NCI-H446 (cell line): ENCODE measurements around the gene ACADS.

Source experiments
- DNase-seq, 2 experiments: peaks; one replicate each; lab custom pipeline; 2025; lab: John Stamatoyannopoulos, UW

Gene ACADS

DNA sequence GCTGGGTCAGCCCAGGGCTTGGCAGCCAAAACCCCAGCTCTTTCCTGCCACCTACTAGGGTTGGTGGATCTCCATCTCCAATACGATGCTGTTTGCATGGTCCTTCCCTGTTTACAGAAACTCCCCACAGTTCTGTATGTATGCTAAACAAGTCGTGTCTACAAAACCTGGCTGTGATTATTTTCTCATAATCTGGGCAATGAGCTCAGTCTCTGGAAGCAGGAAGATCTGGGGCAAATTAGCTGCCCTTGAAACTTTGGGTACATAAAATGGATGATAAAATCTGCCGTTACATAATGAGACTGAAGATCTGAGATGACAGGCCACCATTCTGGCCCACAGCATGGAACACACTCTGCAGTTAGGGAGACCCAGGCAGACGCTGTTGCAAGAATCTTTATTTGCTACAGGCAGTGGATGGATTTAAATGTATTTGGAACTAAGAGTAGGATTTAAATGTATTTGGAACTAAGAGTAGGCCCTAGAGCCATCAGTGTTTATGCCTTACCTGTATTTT lies 31.7 kb downstream of the ACADS start:
- DNase-seq, result no peak

DNA sequence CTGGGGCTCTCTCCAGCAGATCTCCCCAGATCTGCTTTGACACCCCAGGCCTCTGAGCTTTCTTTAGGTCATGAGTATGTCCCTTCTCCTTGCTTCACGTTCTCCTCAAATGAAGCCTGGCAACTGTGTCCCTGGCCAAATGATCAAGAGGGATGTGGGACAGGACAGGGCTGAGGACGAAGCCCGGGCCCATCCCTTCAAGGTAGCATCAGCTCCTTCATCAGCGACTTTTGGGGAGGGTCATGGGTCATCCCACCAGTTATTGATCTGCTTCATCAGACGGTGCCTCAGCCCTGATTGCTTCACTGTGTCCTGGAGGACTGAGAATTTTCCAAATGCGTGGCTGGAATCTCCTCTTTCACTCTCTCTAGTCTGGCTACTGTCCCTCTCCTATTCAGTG lies 32.3 kb downstream of the ACADS start:
- DNase-seq, result no peak

DNA sequence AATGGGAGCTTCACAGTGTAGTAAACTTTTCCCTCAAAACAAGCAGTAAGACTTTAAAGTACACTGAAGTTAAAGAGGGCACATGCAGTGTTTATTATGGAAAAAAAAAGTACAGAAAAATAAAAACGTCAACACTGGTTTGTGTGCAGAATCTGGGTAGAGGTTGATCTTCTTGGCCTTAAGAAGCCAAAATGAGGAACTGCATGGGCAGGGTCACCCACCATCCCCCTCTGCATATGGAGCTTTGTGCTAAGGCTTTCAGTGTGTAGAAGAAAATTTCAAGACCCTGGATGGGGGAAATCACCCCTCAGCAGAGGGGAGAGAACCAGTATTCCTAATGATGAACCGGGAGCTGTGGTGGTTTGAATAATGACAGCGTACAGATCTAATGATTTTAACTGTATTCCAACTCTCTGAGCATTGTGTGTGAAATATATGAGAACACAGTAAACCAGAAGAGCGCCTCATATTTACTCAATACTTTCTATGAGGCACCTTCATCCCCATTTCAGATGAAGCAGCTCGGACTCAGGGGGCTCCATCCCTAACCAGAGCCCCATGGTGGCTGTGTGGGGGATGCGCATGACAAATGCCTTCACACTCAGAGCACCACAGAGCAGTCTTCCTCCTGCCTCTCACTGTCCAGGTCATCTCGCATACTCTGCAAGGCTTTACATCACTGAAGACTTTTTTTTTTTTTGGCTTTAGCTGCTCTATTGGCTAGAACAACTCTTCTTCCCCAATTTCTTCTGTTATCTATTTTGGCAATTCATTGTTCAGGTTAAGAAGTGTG lies 33.4 kb downstream of the ACADS start:
- no peak for DNase-seq

DNA sequence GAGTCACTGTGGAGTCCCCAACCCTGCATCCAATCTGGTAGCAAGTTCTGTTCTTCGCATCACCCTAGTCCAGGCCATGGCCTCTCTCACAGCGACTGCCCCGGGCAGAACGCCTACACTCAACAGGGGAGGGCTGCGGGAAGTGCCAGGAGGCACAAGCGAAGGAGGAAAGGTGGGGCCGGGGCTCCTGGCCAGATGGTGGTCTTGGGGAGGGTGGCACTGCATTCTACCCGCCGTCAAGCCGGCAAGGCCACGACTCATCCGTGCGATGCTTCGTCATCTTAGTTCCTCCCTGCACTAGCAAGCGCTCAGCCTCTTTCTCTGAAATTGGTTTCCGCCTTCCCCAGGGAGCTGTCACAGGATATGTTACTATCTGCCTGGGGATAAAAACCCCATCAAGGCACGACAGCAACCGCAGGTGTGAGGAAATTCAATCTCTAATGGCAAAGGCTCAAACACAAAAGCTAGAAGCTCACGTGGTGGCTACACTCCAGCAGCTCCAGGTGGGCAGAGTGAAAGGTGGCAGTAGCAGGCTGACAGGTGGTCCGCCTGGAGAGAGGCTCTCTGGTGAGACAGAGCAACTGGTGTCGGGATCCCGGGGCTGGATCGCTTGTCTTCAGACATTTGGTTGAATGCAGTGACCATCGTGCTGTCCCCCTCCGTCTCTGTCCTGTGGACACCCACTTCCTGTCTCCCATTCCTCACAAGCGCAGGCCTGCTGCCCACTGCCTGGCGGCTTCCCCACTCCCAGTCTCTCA lies 34.1 kb downstream of the ACADS start:
- no peak for DNase-seq

DNA sequence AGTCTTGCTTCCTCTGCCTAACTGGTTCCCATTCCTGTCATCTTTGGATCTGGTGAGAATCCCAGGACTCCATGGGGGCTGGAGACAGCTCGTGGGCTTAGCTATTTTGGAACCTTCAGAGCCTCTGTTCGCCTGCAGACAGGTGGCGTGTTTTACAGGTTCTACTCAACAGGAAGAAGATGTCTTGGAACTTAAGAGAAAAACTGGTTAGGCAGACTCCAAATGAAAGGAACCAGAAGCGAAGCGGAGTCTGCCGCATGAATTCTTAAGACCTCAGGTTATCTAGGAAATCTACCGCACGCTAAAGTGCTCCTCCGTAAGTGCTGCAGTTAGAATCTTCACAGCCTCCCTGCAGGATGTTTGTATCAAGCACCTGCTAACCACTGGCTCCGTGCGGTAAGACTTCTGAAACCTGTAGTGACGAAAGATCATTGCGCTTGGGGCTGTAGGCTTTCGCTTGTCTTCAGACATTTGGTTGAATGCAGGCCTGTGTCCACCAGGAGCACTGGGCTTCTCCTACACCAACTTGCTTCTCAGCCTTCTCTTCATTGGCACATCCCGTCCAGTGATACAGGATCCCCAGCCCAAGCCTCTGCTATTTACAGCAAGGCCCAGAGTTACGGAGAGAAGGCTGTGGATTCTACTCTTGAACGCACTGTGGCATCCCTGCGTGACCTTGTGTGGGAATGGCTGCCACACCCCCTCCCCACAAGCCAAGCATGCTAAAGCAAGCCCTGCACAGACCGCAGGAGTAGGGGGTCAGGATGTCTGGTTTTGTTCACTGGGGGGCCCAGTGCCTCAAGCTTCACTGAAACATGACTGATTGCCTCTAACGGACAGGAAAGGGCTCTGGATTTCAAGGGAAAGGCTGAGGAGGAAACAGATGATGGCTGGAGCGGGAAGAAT lies 35.0 kb downstream of the ACADS start:
- DNase-seq, result no peak

DNA sequence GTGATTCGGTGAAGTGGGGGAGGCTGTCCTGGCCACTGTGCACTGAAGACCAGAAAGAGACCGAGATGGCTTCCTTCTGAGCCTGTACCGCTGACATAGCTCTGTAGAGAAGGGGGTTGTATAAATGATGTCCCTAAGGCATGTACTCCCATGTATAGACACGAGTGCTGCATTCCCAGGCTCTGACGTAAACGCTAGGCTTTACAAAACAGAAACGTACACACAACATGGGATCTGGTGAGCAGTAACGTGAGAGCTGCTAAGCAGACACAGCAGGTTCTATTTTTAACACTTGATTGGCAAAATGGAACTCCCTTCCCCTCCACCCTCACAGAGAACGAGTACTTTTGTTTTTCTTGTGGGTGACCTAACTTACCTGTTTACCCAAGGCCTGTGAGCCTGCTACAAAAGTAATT lies 35.9 kb downstream of the ACADS start:
- no peak for DNase-seq

DNA sequence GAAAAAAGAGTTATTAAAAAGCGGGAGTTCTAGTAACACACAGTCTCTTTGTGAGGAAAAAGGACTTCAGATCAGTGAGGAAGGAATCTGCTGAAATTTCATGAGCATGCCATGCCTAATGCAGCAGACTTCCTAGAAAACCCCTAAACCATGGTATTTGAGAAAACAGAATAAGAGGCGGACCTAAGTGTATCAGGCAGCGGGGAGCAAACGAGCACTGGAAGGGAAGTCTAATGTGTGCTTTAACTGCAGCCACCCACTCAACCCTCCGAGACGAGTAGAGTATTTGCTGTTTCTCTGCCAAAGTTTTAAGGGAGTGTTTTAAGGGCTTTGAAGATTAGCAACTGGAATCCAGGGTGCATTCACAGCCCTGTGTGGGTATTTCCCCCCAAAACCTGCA lies 36.5 kb downstream of the ACADS start:
- no peak for DNase-seq

DNA sequence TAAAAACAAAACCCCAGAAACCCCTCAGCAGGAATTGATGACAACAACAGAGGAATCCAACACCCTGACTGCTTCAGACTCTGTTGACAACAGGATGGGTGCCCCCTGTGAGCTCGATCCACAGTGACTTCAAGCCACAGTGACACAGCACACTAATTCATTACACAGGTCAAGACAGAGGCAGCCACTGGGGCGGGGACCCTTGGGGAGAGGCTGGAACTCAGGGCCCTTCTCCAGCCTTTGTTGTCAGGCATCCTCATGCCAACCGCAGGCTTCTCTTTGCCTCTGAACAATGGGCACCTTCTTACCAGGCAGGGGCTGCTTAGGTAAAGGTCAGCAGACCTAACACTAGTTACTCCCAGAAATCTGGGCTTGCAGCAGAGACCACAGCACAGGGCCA lies 37.6 kb downstream of the ACADS start:
- DNase-seq, result no peak

DNA sequence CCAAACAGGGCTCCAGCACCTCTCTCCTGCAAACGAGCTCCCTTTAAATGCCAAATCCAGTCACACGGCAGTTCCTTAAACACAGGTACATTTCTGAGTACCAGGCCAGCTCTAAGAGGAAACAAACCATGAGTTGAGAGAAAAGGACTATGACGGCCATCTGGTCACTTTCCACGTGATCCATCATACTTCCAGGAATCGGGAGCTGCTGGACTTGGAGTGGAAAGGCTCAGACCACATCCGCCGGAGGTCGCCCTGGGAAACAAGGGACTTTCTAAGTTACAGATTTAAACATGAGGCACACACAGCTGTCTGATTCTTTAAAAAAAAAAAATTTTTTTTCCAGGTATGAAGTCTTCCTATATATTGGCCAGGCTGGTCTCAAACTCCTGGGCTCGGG lies 39.2 kb downstream of the ACADS start:
- no peak for DNase-seq

DNA sequence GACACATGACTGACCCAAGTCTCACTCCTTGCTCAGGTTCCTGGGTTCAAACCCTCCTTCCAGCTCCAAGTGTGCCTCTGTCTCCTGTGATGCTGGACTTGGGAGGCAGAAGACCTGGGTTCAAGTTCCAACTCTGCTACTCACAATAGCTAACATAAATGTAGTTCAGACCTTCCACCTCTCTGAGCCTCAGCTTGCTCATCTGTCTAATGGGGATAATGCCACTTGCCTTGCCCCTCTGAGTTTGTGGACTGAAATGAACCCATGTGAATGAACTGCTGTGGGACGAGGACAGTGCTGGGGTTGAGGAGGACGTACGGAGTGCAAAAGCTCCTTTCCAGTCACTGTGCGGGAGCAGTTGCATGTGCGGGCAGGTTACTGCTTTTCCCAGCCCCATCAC lies 40.9 kb downstream of the ACADS start:
- DNase-seq, result no peak

DNA sequence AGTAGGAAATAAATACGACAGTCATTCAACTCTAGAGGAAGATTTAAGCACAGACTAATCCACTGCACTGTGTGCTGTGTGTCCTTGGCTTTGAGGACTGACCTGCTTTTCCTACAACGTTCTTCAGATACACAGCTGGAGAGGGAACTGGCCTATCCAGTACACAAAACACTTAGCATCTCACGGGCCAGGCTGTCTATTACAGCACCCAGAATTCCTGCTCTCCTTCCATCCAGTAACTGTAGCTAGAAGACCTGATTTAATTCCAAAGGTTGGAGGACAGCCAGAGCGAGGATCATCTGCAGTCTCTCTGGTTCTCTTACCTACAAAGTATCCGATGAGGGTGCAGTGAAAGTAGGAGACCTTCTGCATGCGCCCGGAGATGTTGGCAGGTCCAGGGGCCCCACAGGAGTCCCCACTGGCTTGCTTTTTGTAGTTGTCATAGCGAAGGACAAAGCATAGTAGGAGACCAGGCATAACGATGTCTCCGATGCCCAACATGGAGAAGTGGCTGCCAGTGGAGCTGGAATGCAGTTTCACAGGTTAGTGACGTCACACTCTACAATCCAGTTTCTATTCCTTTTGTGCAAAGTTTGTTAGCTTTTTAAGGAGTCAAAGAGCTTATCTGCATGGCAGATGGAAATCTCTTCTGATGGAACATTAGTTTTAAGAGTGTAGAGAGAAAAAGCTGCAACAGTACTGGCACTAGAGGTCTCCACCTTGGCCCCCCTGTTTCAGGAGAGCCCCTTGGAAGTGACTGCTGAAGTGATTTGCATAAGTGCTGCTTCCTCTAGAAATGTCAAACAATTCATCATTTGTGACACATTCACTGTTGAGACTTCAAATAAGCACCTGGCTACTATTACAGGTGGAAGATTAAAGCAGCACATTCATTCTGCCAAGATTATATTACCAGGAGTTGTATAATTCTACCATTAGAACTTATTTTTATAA lies 41.7 kb downstream of the ACADS start:
- DNase-seq, result no peak

DNA sequence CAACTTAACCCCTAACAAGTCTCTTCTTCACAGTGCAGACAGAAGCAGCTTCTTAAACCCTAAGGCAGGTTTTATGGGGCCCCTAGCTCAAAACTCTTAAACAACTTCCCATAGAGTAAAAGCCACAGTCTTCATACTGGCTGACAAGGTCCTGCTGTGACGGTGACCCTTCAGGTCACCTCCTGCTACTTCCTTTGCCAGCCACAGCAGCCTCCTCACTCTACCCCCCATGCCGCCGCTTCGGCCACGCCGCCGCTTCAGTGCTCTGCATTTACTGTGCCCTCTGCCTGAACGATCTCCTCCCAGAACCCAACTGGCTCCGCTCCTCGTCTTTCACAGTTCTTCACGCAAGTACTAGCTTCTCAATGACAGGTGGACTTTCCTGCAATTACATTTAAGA lies 45.5 kb downstream of the ACADS start:
- DNase-seq, result no peak

DNA sequence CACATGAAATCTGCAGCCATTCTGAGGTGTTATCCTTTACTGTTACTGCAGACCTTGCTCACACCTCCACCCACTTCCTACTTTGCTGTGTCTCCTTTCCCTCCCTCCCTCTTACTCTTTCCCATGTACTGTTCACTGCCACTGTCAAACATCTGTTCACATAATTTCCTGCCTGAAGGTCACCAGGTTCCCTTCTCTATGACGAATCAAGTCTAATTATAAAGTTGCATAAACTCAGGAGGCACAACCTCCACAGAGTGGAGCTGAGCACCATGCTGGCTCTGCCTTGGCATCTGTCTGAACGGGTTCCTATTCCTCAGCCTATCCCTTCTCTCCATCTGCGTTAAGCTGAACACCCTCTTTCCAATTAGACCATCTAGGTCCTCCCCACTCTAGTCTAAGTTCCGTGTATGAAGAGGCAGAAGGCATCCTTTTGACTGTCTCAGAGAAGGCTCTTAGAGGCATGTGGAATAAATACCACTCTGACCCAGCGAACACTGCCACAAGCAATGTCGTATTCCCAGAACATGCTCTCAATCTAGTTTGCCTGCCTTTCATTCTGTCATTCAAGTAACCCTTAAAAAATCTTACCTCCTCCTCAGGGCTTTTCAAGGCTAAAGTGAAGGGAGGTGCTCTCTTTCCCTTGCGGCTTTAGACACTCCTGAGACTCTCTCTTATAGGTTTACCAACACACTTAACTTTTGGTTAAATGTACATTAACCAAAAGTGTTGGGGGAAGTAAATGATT lies 48.7 kb downstream of the ACADS start:
- DNase-seq, result no peak

DNA sequence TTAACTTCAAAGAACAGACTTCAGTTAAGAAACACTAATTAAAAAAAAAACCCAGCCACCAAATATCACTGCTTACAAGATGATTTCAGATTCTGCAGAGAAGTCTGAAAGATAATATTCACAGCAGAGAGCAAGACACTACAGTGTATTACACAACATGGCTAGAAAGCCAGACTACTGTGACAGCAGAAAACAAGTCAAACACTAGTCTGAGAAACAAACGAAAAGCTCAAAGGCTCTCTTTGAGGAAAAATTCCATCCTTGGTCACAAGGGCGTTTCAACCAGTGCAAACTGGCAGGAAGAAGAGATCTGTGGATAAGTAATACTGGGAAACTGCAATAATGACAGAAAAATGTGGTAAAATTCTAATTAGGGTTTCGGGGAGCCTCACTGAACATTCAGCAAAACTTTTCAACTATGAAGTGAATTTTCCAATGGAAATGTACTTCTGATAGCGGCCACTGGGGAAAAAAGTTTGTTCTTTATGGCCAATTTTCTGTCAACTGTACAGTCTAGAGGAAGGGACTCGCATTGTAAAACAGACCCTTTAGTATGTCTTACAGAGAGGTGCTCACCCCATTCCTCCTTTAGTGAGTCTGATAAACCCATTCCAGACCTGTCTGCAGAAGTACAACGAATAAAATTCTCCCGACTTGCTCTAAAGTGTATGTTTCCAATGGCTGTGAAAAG lies 50.4 kb downstream of the ACADS start:
- no peak for DNase-seq

DNA sequence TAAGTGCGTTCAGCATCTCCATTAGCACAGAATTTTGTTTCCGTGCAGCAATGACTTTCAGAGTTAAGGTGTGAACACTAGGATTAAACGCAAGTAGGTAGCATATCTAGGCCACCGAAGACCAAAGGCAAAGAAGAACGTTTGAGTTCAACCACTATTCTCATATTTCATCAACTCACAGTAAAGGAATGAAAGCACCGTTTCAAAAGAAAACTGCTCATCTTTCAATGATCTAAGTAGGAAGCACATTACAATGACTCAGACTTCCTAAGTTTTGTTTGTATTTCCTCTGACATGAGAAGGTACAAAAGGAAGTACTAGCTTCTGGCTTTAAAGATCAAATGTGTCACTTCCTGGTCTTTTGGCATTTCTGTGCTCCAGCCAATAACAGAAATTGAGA lies 57.6 kb downstream of the ACADS start:
- DNase-seq, result no peak

DNA sequence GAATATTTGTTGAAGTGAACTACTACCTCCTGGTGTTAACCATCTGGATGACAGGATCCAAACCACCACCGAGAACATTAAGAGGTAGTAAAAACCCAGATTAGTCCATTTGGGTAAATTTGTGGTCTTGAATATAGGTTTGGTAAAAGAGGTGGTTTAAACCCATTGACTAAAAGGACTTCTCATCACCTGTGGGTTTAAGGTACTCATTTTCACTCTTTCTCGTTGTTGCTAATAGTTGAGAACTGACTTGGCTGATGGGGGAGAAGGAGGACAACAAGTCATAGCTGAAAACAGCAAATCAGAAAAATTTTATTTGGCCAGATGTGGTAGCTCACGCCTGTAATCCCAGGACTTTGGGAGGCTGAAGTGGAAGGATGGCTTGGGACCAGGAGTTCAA lies 59.2 kb downstream of the ACADS start:
- no peak for DNase-seq

DNA sequence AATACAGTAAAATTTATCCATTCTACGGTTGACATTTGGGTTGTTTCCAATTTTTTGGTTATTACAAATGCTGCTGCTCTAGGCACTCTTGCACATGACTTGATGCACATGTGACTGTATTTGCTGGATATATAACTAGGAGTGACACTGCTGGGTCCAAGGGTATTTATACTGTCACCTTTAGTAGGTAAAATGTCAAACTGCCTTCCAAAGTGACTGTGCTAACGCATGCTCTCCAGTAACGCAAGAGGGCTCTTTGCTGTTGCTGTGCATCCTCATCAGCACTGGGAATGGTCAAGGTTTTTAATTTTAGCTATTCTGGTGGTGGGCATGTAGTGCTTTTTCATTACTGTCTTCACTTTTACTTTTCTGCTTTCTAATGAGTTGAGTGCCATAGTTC lies 62.3 kb downstream of the ACADS start:
- DNase-seq, result no peak
